ENCODE measurements around the gene ABCD3. TPM values are rescaled to one million over a fixed set of nuclear protein-coding genes. Genes with fewer than 3 reads are reported as not detected.

Gene ABCD3
- total RNA-seq, 1 experiment from 2014 or later, result 48.8 TPM

GRCh38 chr1:94496076-94496755 lies 78.0 kb downstream of the ABCD3 start:
- intact Hi-C loops (cut with micrococcal nuclease), result no loop called here
- ChIA-PET POLR2A (no interaction called here), RAD21 (ENCODE audit: low non-redundant PET in 1 of 2, low total read pairs in 2 of 2, uncharacterized antibody in 2 of 2, unreplicated experiment in 2 of 2) (no interaction called here), CTCF (no interaction called here)
- Histone ChIP-seq H3K9me3 (ENCODE audit: control insufficient read depth in 1 of 2, insufficient read depth in 1 of 2, low read depth in 1 of 2, low read length in 2 of 2) (no peaks in the 10 kb centered on the region), H3K4me1 (ENCODE audit: control insufficient read depth in 1 of 2, insufficient read depth in 2 of 2, low read length in 2 of 2) (no peaks in the 10 kb centered on the region), H3K9me2 (ENCODE audit: insufficient read depth) (no peaks in the 10 kb centered on the region), H3K4me3 (replicated peaks in 1 of 2; ENCODE audit: low read depth in 1 of 2, low read length in 2 of 2) (no peak overlapping the region), H3K36me3 (ENCODE audit: control insufficient read depth in 1 of 2, insufficient read depth in 2 of 2, low read length in 2 of 2) (peaks cover 7 to 26% of the 10 kb centered on the region in 2 experiments), H3K27ac (ENCODE audit: low read depth, low read length) (no peak overlapping the region), H3K9ac (ENCODE audit: low read length) (no peak overlapping the region), H2AFZ (ENCODE audit: low read depth, low read length, poor library complexity, severe bottlenecking) (no peak overlapping the region), H3K4me2 (ENCODE audit: low read length) (no peak overlapping the region), H3K79me2 (ENCODE audit: insufficient read depth, low read length) (no peaks in the 10 kb centered on the region), H3K27me3 (ENCODE audit: insufficient read depth, low read length) (no peaks in the 10 kb centered on the region), H4K20me1 (ENCODE audit: insufficient read depth) (no peaks in the 10 kb centered on the region)
- ATAC-seq (no peak), DNase-seq (ENCODE audit: low read depth, low spot score) (no peak)
- no peak for TF ChIP-seq SIN3A (IDR thresholded peaks at IDR 0.05; ENCODE audit: low read depth)
- TF ChIP-seq SP1 (IDR thresholded peaks at IDR 0.05; ENCODE audit: low read depth), result no peak
- no peak for TF ChIP-seq EGR1 (IDR thresholded peaks at IDR 0.05; ENCODE audit: low read depth)
- TF ChIP-seq ZNF274 (IDR thresholded peaks at IDR 0.05; ENCODE audit: low read depth, low read length), result no peak
- no peak for TF ChIP-seq EZH2 (IDR thresholded peaks at IDR 0.05)
- no peak for TF ChIP-seq TCF7L2 (IDR thresholded peaks at IDR 0.05; ENCODE audit: borderline replicate concordance, extremely low read depth, insufficient read depth, insufficient read length)
- TF ChIP-seq CTCF (IDR thresholded peaks at IDR 0.05 in 2 of 3, conservative IDR thresholded peaks at IDR 0.05 in 1 of 3; ENCODE audit: borderline replicate concordance in 1 of 3, insufficient read depth in 1 of 3, low read depth in 2 of 3, low read length in 2 of 3), result no peak
- no peak for TF ChIP-seq ELF1 (IDR thresholded peaks at IDR 0.05; ENCODE audit: borderline replicate concordance, low read depth)
- TF ChIP-seq EZH2phosphoT487 (IDR thresholded peaks at IDR 0.05; ENCODE audit: borderline replicate concordance), result no peak
- TF ChIP-seq YY1 (IDR thresholded peaks at IDR 0.05; ENCODE audit: extremely low read depth, insufficient replicate concordance, low read depth, low read length), result no peak
- TF ChIP-seq ZFX (IDR thresholded peaks at IDR 0.05), result no peak
- TF ChIP-seq FOSL1 (IDR thresholded peaks at IDR 0.05; ENCODE audit: low read depth), result no peak
- TF ChIP-seq CEBPB (IDR thresholded peaks at IDR 0.05; ENCODE audit: low read depth), result no peak
- no peak for TF ChIP-seq JUND (IDR thresholded peaks at IDR 0.05)
- TF ChIP-seq, protein P1, sequence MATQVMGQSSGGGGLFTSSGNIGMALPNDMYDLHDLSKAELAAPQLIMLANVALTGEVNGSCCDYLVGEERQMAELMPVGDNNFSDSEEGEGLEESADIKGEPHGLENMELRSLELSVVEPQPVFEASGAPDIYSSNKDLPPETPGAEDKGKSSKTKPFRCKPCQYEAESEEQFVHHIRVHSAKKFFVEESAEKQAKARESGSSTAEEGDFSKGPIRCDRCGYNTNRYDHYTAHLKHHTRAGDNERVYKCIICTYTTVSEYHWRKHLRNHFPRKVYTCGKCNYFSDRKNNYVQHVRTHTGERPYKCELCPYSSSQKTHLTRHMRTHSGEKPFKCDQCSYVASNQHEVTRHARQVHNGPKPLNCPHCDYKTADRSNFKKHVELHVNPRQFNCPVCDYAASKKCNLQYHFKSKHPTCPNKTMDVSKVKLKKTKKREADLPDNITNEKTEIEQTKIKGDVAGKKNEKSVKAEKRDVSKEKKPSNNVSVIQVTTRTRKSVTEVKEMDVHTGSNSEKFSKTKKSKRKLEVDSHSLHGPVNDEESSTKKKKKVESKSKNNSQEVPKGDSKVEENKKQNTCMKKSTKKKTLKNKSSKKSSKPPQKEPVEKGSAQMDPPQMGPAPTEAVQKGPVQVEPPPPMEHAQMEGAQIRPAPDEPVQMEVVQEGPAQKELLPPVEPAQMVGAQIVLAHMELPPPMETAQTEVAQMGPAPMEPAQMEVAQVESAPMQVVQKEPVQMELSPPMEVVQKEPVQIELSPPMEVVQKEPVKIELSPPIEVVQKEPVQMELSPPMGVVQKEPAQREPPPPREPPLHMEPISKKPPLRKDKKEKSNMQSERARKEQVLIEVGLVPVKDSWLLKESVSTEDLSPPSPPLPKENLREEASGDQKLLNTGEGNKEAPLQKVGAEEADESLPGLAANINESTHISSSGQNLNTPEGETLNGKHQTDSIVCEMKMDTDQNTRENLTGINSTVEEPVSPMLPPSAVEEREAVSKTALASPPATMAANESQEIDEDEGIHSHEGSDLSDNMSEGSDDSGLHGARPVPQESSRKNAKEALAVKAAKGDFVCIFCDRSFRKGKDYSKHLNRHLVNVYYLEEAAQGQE (IDR thresholded peaks at IDR 0.05; ENCODE audit: low read depth), result no peak
- no peak for TF ChIP-seq SRF (IDR thresholded peaks at IDR 0.05; ENCODE audit: low read depth)
- TF ChIP-seq POLR2AphosphoS5 (IDR thresholded peaks at IDR 0.05; ENCODE audit: low read depth, low read length), result no peak
- no peak for TF ChIP-seq POLR2A (IDR thresholded peaks at IDR 0.05; ENCODE audit: borderline replicate concordance, extremely low read depth, insufficient read depth, insufficient read length)
- no TSS peak for BruUV-seq (replicated peaks)
